Femur (tissue), 1 donor: ENCODE data around the gene MESP2.

ENCODE experiments used
- DNase-seq: peaks from one replicate; pipeline ENCODE4 v3.0.0-alpha.2; 2017

Gene MESP2

DNA sequence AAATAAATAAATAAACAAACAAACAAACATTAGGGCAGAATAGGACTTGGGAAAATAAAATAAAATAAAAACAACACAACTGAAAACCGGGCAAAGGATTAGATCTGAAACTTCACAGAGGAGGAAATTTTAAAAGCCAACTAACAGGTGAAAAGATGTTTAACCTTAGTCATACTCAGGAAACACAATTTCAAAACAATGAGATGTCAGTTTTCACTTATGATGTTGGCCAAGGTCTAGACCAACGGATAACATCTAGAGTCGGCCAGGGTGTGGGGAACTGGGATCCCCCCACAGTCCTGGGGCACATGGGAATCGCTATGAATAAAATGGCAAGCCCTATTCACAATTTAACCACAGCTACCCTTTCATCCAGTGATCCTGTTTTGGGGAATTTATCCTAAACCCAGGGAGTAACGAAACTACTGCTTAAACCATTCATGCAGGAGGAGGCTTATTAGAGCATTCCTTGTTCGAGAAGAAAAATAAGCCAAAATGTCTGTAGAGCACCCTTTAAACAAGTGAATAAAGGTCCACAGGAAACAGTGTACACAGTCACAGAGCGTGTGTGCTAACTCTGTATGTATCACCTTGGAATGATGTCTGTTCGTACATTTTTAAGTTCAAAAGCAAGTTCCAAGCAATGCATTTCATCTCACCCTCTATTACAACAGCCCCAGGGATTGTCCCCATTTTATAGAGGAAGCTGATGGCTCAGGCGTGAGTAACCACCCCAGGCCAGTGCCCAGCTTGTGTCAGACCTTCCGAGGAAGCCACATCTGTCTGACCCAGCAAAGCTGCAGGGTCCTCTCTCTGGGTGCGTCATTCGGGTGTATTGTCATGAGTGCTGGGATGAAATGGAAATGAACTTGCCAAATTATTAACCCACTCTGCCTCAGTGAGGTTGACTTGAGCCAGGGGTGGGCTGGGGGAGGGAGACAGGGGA, 44.8 kb downstream of the MESP2 start:
- DNase-seq, result no peak

GRCh38 chr15:89822026-89822425, 45.9 kb downstream of the MESP2 start:
- DNase-seq, result no peak

DNA sequence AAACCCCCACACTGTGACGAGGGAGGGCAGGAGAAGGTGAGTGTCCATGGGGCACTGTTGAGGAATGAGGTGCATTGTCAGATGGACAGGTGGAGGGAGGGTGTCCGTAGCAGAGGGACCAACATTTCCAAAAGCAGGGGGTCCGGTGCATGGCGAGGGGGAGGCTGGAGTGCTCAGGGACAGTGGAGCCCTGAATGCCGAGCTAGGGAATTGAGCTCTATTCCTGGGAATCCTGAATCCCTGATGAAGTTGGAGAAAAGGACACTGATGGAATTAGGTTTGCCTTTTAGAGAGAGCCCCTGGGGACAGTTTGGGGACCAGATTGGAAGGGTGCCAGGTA, 46.4 kb downstream of the MESP2 start:
- no peak for DNase-seq

DNA sequence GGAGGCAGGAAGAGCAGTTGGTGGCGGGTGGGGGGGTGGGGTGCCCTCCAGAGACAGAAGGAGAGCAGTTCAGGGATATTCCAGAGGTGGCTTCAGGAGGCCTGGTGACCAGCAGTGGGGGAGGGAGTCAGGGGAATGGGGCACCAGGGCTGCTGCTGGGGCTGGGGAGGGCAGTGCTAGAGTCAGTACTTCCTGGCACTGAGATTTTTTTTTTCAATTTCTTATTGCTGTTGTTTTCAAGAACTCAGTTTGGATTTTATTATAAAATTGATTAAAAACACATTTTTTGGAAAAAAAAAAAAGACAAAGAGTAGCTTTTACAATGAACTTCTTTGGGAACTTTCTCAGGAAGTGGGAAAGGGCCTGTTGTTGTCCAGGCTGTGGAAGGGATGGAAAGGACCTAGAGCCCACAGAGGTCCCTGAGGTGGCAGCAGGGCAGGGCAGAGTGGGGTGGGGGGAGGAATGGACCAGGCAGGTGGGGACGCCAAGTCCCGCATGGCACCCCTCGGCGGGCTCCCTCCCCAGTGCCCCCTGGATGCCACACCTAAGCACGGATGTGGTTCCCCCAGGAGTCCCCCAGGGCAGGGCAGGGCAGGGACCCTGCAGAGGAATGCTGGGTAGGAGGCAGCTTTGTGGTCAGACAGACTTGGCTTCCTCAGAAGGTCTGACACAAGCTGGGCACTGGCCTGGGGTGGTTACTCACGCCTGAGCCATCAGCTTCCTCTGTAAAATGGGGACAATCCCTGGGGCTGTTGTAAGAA, 47.0 kb downstream of the MESP2 start:
- no peak for DNase-seq

GRCh38 chr15:89823836-89824606, 47.9 kb downstream of the MESP2 start:
- no peak for DNase-seq

DNA sequence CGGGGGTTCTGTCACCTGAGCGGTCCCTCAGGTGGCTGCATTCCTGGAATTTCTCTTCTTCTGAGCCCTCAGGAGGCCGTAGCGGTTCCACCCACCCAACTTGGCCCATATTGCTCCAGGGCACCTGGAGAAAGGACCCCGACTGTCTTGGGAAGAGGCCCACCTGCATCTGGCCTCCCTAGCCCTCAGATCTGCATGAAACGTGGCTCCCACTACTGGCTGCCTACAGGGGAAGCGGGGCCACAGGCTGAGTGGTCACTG, 48.4 kb downstream of the MESP2 start:
- no peak for DNase-seq

- no peak for DNase-seq
Measured at GRCh38 chr15:89825271-89825940, 49.3 kb downstream of the MESP2 start.

GRCh38 chr15:89826671-89827655, 50.8 kb downstream of the MESP2 start:
- no peak for DNase-seq

- DNase-seq, result no peak
Measured at GRCh38 chr15:89827829-89828228, 51.7 kb downstream of the MESP2 start.
